ENCODE data around the gene THG1L. TPM values are rescaled to one million over a fixed set of nuclear protein-coding genes. Genes with fewer than 3 reads are reported as not detected.

The THG1L gene
- total and polyA plus RNA-seq, 2 of the 4 experiments (the other 2 are of a cell fraction), result 15.2 to 20.4 TPM

DNA sequence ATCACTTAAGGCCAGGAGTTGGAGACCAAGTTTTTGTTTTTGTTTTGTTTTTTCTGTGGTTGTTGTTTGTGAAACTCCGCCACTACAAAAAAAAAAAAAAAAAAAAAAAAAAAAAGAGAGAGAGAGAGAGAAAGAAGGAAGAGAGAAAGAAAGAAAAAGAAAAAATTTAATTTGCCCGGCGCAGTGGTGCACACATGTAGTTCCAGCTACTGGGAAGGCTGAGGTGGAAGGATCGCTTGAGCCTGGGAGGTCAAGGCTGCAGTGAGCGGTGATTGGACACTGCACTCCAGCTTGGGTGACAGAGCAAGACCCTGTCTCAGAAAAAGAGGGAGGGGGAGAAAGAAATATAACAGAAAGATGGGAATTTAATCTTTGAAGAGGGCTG lies 902 bp downstream of the THG1L start:
- Histone ChIP-seq H3K14ac (replicated peaks; ENCODE audit: low read depth, low read length) (no peak overlapping the region), H3K18ac (ENCODE audit: low read depth, low read length) (no peak overlapping the region), H4K20me1 (ENCODE audit: insufficient read depth, low read length) (no peaks in the 10 kb centered on the region), H2AK9ac (replicated peaks; ENCODE audit: low read depth, low read length, poor library complexity) (no peak overlapping the region), H4K5ac (ENCODE audit: low read depth, low read length) (no peak overlapping the region), H3K4me1 (ENCODE audit: control insufficient read depth, insufficient read depth, low read length) (no peaks in the 10 kb centered on the region), H3K4ac (ENCODE audit: low read depth, low read length) (no peak overlapping the region), H3K79me1 (ENCODE audit: low read depth in 1 of 2, low read length in 2 of 2) (peaks cover 5 to 12% of the 10 kb centered on the region in 2 experiments; a peak in 3 of 4 replicates), H3K36me3 (ENCODE audit: control insufficient read depth, insufficient read depth, low read length) (peaks cover 9% of the 10 kb centered on the region), H2BK15ac (ENCODE audit: low read depth, low read length) (no peak overlapping the region), H3K9ac (ENCODE audit: low read depth, low read length) (no peak overlapping the region), H4K8ac (ENCODE audit: low read depth in 2 of 2, low read length in 2 of 2) (no peak overlapping the region), H2AFZ (replicated peaks; ENCODE audit: low read length, poor library complexity) (no peak overlapping the region), H3K27ac (ENCODE audit: insufficient read depth, low read length) (no peak overlapping the region), H4K91ac (ENCODE audit: insufficient read depth, low read depth, low read length) (no peak overlapping the region), H3K56ac (ENCODE audit: extremely low read depth, insufficient read depth, low read length) (no peak overlapping the region), H2BK120ac (ENCODE audit: low read depth, low read length) (no peak overlapping the region), H3K9me3 (ENCODE audit: control insufficient read depth, insufficient read depth, low read length) (no peaks in the 10 kb centered on the region), H3K4me3 (ENCODE audit: insufficient read depth, low read depth, low read length) (no peak overlapping the region), H2BK20ac (ENCODE audit: low read depth, low read length) (no peak overlapping the region), H2BK5ac (ENCODE audit: low read depth, low read length, poor library complexity, severe bottlenecking) (no peak overlapping the region), H3K4me2 (ENCODE audit: low read depth, low read length) (no peak overlapping the region; the same call in 1 of the 2 replicates), H2AK5ac (ENCODE audit: low read depth, low read length) (no peak overlapping the region), H3K23ac (ENCODE audit: low read depth, low read length) (no peak overlapping the region), H3K9me1 (ENCODE audit: insufficient read depth, low read length) (no peaks in the 10 kb centered on the region), H3K27me3 (ENCODE audit: control insufficient read depth, insufficient read depth, low read length) (no peaks in the 10 kb centered on the region)
- ATAC-seq (ENCODE audit: low read depth) (no peak), DNase-seq (no peak)
- in situ Hi-C loops (cut with MboI; ENCODE audit: low sequenced_read_pairs), result loop anchor here (10.0 kb wide), 1 partner anchor 407 kb away; no protein-coding TSS in a partner anchor
- intact Hi-C loops (cut with micrococcal nuclease), result loop anchor here (5.0 kb wide), 1 partner anchor 215 kb away; no protein-coding TSS in a partner anchor
- dilution Hi-C loops (cut with HindIII; ENCODE audit: low sequenced_read_pairs, unreplicated experiment), result no loop called here
- WGBS, 2 experiments (ENCODE audit: extremely low coverage in 2 of 2, insufficient read length in 1 of 2), result 100% methylated on average over 2 of the region's 5 CpGs; no CpG with 5 or more reads in 1 of the 2 experiments
- TF ChIP-seq CEBPB (IDR thresholded peaks at IDR 0.05; ENCODE audit: low read depth, low read length) (no peak), RCOR1 (IDR thresholded peaks at IDR 0.05; ENCODE audit: insufficient replicate concordance, low read length) (no peak), SMC3 (IDR thresholded peaks at IDR 0.05; ENCODE audit: low read depth, low read length) (no peak), MAZ (IDR thresholded peaks at IDR 0.05; ENCODE audit: borderline replicate concordance, low read depth, low read length) (no peak), CTCF (conservative IDR thresholded peaks at IDR 0.05; ENCODE audit: low read depth, low read length) (no peak), RFX5 (IDR thresholded peaks at IDR 0.05; ENCODE audit: low read depth, low read length) (no peak), CHD1 (IDR thresholded peaks at IDR 0.05; ENCODE audit: low read depth, low read length) (no peak)
- TF ChIP-seq, protein P1, sequence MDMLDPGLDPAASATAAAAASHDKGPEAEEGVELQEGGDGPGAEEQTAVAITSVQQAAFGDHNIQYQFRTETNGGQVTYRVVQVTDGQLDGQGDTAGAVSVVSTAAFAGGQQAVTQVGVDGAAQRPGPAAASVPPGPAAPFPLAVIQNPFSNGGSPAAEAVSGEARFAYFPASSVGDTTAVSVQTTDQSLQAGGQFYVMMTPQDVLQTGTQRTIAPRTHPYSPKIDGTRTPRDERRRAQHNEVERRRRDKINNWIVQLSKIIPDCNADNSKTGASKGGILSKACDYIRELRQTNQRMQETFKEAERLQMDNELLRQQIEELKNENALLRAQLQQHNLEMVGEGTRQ (IDR thresholded peaks at IDR 0.05; ENCODE audit: low read depth, low read length), result no peak
- no TSS peak for BruUV-seq (replicated peaks)
- ChIA-PET POLR2A (ENCODE audit: unreplicated experiment) (interaction anchor here (1.0 kb wide), 1 partner anchor 174 kb away, joined by 3 read pairs; no protein-coding TSS in a partner anchor), CTCF (interaction anchor here (2.0 kb wide), 1 partner anchor 12 kb away, joined by 14 read pairs; the partner anchor contains the start of gene LSM11)

Measured in IMR-90 (cell line).